ENCODE data around the gene ARVCF. TPM values are rescaled to one million over a fixed set of nuclear protein-coding genes. Genes with fewer than 3 reads are reported as not detected.

ARVCF gene
- total and polyA plus RNA-seq, 9 of the 15 experiments (the other 6 are each of a cell fraction or from before 2014, with no cell fraction given) = 0.03 to 97.4 (median 15.6) TPM

GRCh38 chr22:20020533-20021195 is 4.0 kb upstream of the ARVCF start, which contains the start of gene TANGO2 (continued):
- TF ChIP-seq KDM5B (IDR thresholded peaks at IDR 0.05; ENCODE audit: insufficient replicate concordance, low read depth, low read length) = peak; percentile 97
- 0 out of 2 replicates have a peak, but pooled peaks have one; percentile 3 for TF ChIP-seq DEAF1 (CRISPR knock-in tag; IDR thresholded peaks at IDR 0.05)
- TF ChIP-seq RCOR1 (IDR thresholded peaks at IDR 0.05; ENCODE audit: borderline replicate concordance in 1 of 2, low read depth in 2 of 2, low read length in 2 of 2) = peak in 1 of 2 experiments; percentile 81; a peak in 2 of 4 replicates
- peak; percentile 91; the same call in 1 of the 2 replicates for TF ChIP-seq OTX1 (CRISPR knock-in tag; IDR thresholded peaks at IDR 0.05)
- TF ChIP-seq EHMT2 (IDR thresholded peaks at IDR 0.05) = no peak
- TF ChIP-seq BRD4 (IDR thresholded peaks at IDR 0.05) = no peak
- TF ChIP-seq ZNF561 (CRISPR knock-in tag; conservative IDR thresholded peaks at IDR 0.05) = peak; percentile 45; the same call in 1 of the 2 replicates
- peak; percentile 79; the same call in 1 of the 2 replicates for TF ChIP-seq GABPB2 (CRISPR knock-in tag; conservative IDR thresholded peaks at IDR 0.05)
- peak; percentile 92 for TF ChIP-seq E2F3 (CRISPR knock-in tag; IDR thresholded peaks at IDR 0.05)
- TF ChIP-seq ZNF146 (CRISPR knock-in tag; IDR thresholded peaks at IDR 0.05; ENCODE audit: unreplicated experiment) = no peak
- peak; percentile 84 for TF ChIP-seq TBP (optimal IDR thresholded peaks at IDR 0.05; ENCODE audit: low read depth, low read length)
- TF ChIP-seq ARID3B (CRISPR knock-in tag; IDR thresholded peaks at IDR 0.05; ENCODE audit: borderline replicate concordance) = peak; percentile 95; the same call in 1 of the 2 replicates
- TF ChIP-seq ZBTB8A (IDR thresholded peaks at IDR 0.05; ENCODE audit: partially characterized antibody) = no peak
- TF ChIP-seq AFF4 (CRISPR knock-in tag; IDR thresholded peaks at IDR 0.05) = no peak
- no peak for TF ChIP-seq HMG20B (CRISPR knock-in tag; IDR thresholded peaks at IDR 0.05)
- TF ChIP-seq FOXM1 (IDR thresholded peaks at IDR 0.05; ENCODE audit: low read depth) = no peak
- TF ChIP-seq FOXM1 (CRISPR knock-in tag; IDR thresholded peaks at IDR 0.05; ENCODE audit: low read depth) = no peak
- TF ChIP-seq TRIM28 (IDR thresholded peaks at IDR 0.05) = no peak
- no peak for TF ChIP-seq TEAD1 (CRISPR knock-in tag; IDR thresholded peaks at IDR 0.05)
- no peak for TF ChIP-seq SREBF2 (CRISPR knock-in tag; IDR thresholded peaks at IDR 0.05)
- no peak for TF ChIP-seq PPARD (CRISPR knock-in tag; IDR thresholded peaks at IDR 0.05)
- peak; percentile 70 for TF ChIP-seq KLF13 (tag; IDR thresholded peaks at IDR 0.05; ENCODE audit: borderline replicate concordance, low read depth)

Data from K562 (cell line).